OCI-LY1 (cell line): ENCODE data around the gene ASPRV1.

ENCODE experiments used
- CTCF ChIP-seq: fragments of 200-600 bp; sonication (generic), shearing (Covaris generic); IDR thresholded peaks from 2 replicates; pipeline ENCODE4 v1.5.1; 2017; ENCODE audit warnings: mild to moderate bottlenecking, antibody characterized with exemption, low read length, moderate library complexity, mixed read lengths
- EZH2 ChIP-seq: fragments of 200-600 bp; sonication (generic), shearing (Covaris generic); IDR thresholded peaks from 2 replicates; pipeline ENCODE4 v1.8.0; 2017; ENCODE audit warnings: borderline replicate concordance, mixed run types, mild to moderate bottlenecking, antibody characterized with exemption, low read length, moderate library complexity, mixed read lengths

- TF ChIP-seq CTCF: no peak
- no peak for TF ChIP-seq EZH2
Observed at GRCh38 chr2:69961496-69961895, at the start of gene ASPRV1.
